HEK293 (cell line): ENCODE measurements around the gene AK5.

Experiments
- CTCF ChIA-PET: fragments of 350-600 bp; formaldehyde crosslinking; extraction: SDS; loops from one replicate; lab custom pipeline; 2021; ENCODE audit warnings: antibody characterized with exemption; lab: Yijun Ruan, JAX
- POLR2A ChIA-PET: fragments of 300-600 bp; formaldehyde crosslinking; extraction: SDS; loops from one replicate; lab custom pipeline; 2020; ENCODE audit warnings: antibody characterized with exemption, inconsistent platforms; lab: Yijun Ruan, JAX
- H3K27ac ChIP-seq: fragments of 200-500 bp; sonication (Bioruptor generic); 2 replicates; pipeline ENCODE4 v1.5.1; 2014; ENCODE audit warnings: low read depth, low read length, control low read depth, inconsistent platforms; ENCODE audit errors: extremely low read depth
- H3K36me3 ChIP-seq, 2 experiments: fragments of 200-500 bp in 1 of 2; sonication (Bioruptor generic) in 1 of 2; 1 replicate in 1 of 2; 2 replicates in 1 of 2; pipeline ENCODE4 v1.5.1; 2014 to 2017; ENCODE audit warnings: inconsistent platforms in 2 of 2, low read length in 2 of 2; ENCODE audit not compliant: control insufficient read depth in 2 of 2, insufficient read depth in 1 of 2
- H3K4me1 ChIP-seq: fragments of 200-500 bp; sonication (Bioruptor generic); 2 replicates; pipeline ENCODE4 v1.5.1; 2014; ENCODE audit warnings: mild to moderate bottlenecking, low read length, inconsistent platforms; ENCODE audit not compliant: control insufficient read depth, insufficient read depth
- H3K4me3 ChIP-seq: 2 replicates; pipeline ENCODE4 v1.5.1; 2011; ENCODE audit warnings: low read depth, mild to moderate bottlenecking, control low read depth, low read length, moderate library complexity
- H3K9me3 ChIP-seq: fragments of 200-500 bp; sonication (Bioruptor generic); 2 replicates; pipeline ENCODE4 v1.5.1; 2014; ENCODE audit warnings: low read depth, low read length, inconsistent platforms; ENCODE audit not compliant: control insufficient read depth, insufficient read depth
- INSM2 ChIP-seq: fragments of 450-650 bp; formaldehyde crosslinking; IDR thresholded peaks from 2 replicates; pipeline ENCODE4 v1.5.1; 2016; ENCODE audit warnings: missing biosample characterization, missing genetic modification characterization
- ZBTB1 ChIP-seq: fragments of 450-650 bp; formaldehyde crosslinking; IDR thresholded peaks from 2 replicates; pipeline ENCODE4 v1.5.1; 2016; ENCODE audit warnings: missing biosample characterization, missing genetic modification characterization
- ZBTB17 ChIP-seq: fragments of 450-650 bp; formaldehyde crosslinking; IDR thresholded peaks from 2 replicates; pipeline ENCODE4 v1.5.1; 2016; ENCODE audit warnings: missing biosample characterization, missing genetic modification characterization
- ZBTB7A ChIP-seq: fragments of 450-650 bp; formaldehyde crosslinking; IDR thresholded peaks from 2 replicates; pipeline ENCODE4 v1.5.1; 2016; ENCODE audit warnings: low read depth, missing biosample characterization, missing genetic modification characterization
- ZBTB8A ChIP-seq: fragments of 450-650 bp; formaldehyde crosslinking; IDR thresholded peaks from 2 replicates; pipeline ENCODE4 v1.5.1; 2016; ENCODE audit warnings: missing biosample characterization, missing genetic modification characterization
- ZFP3 ChIP-seq: fragments of 450-650 bp; formaldehyde crosslinking; IDR thresholded peaks from 2 replicates; pipeline ENCODE4 v1.5.1; 2016; ENCODE audit warnings: low read depth, missing biosample characterization, missing genetic modification characterization
- ZIC2 ChIP-seq: fragments of 450-650 bp; formaldehyde crosslinking; IDR thresholded peaks from 2 replicates; pipeline ENCODE4 v1.5.1; 2016; ENCODE audit warnings: missing biosample characterization, missing genetic modification characterization
- ZNF114 ChIP-seq: fragments of 450-650 bp; formaldehyde crosslinking; IDR thresholded peaks from 2 replicates; pipeline ENCODE4 v1.5.0; 2017; ENCODE audit warnings: missing biosample characterization, missing genetic modification characterization
- ZNF146 ChIP-seq: fragments of 450-650 bp; formaldehyde crosslinking; IDR thresholded peaks from 2 replicates; pipeline ENCODE4 v1.5.1; 2016; ENCODE audit warnings: missing biosample characterization, missing genetic modification characterization
- ZNF211 ChIP-seq: fragments of 450-650 bp; formaldehyde crosslinking; IDR thresholded peaks from 2 replicates; pipeline ENCODE4 v1.5.1; 2016; ENCODE audit warnings: low read depth, missing biosample characterization, missing genetic modification characterization
- ZNF223 ChIP-seq: fragments of 450-650 bp; formaldehyde crosslinking; IDR thresholded peaks from 2 replicates; pipeline ENCODE4 v1.5.1; 2016; ENCODE audit warnings: missing biosample characterization, missing genetic modification characterization
- ZNF24 ChIP-seq: fragments of 450-650 bp; formaldehyde crosslinking; IDR thresholded peaks from 2 replicates; pipeline ENCODE4 v1.5.1; 2016; ENCODE audit warnings: missing biosample characterization, missing genetic modification characterization
- ZNF280D ChIP-seq: fragments of 450-650 bp; formaldehyde crosslinking; IDR thresholded peaks from 2 replicates; pipeline ENCODE4 v1.5.1; 2016; ENCODE audit warnings: missing biosample characterization, missing genetic modification characterization
- ZNF311 ChIP-seq: fragments of 450-650 bp; formaldehyde crosslinking; IDR thresholded peaks from 2 replicates; pipeline ENCODE4 v1.5.1; 2017; ENCODE audit warnings: missing biosample characterization, missing genetic modification characterization, borderline replicate concordance
- ZNF354C ChIP-seq: fragments of 450-650 bp; formaldehyde crosslinking; IDR thresholded peaks from 2 replicates; pipeline ENCODE4 v1.5.1; 2016; ENCODE audit warnings: missing biosample characterization, missing genetic modification characterization, low read depth, borderline replicate concordance
- ZNF548 ChIP-seq: fragments of 450-650 bp; formaldehyde crosslinking; IDR thresholded peaks from 2 replicates; pipeline ENCODE4 v1.5.1; 2016; ENCODE audit warnings: missing biosample characterization, missing genetic modification characterization
- ZNF701 ChIP-seq: fragments of 450-650 bp; formaldehyde crosslinking; IDR thresholded peaks from 2 replicates; pipeline ENCODE4 v1.5.1; 2016; ENCODE audit warnings: missing biosample characterization, missing genetic modification characterization
- ZNF707 ChIP-seq: fragments of 450-650 bp; formaldehyde crosslinking; IDR thresholded peaks from 2 replicates; pipeline ENCODE4 v1.5.1; 2016; ENCODE audit warnings: missing biosample characterization, missing genetic modification characterization
- ZNF776 ChIP-seq: fragments of 450-650 bp; formaldehyde crosslinking; IDR thresholded peaks from 2 replicates; pipeline ENCODE4 v1.5.0; 2017; ENCODE audit warnings: missing biosample characterization, missing genetic modification characterization, borderline replicate concordance
- ZNF777 ChIP-seq: fragments of 450-650 bp; formaldehyde crosslinking; IDR thresholded peaks from 2 replicates; pipeline ENCODE4 v1.5.1; 2017; ENCODE audit warnings: missing biosample characterization, missing genetic modification characterization, borderline replicate concordance
- ZSCAN16 ChIP-seq: fragments of 450-650 bp; formaldehyde crosslinking; IDR thresholded peaks from 2 replicates; pipeline ENCODE4 v1.5.1; 2016; ENCODE audit warnings: missing biosample characterization, missing genetic modification characterization
- ZSCAN23 ChIP-seq: fragments of 450-650 bp; formaldehyde crosslinking; IDR thresholded peaks from 2 replicates; pipeline ENCODE4 v1.5.1; 2016; ENCODE audit warnings: missing biosample characterization, missing genetic modification characterization
- ZSCAN5A ChIP-seq: fragments of 450-650 bp; formaldehyde crosslinking; IDR thresholded peaks from 2 replicates; pipeline ENCODE4 v1.5.1; 2016; ENCODE audit warnings: missing biosample characterization, missing genetic modification characterization
- TF ChIP-seq, protein P1 (sequence below): fragments of 450-650 bp; formaldehyde crosslinking; IDR thresholded peaks from 2 replicates; pipeline ENCODE4 v1.5.1; 2016; ENCODE audit warnings: missing biosample characterization, missing genetic modification characterization, borderline replicate concordance

The AK5 gene

DNA sequence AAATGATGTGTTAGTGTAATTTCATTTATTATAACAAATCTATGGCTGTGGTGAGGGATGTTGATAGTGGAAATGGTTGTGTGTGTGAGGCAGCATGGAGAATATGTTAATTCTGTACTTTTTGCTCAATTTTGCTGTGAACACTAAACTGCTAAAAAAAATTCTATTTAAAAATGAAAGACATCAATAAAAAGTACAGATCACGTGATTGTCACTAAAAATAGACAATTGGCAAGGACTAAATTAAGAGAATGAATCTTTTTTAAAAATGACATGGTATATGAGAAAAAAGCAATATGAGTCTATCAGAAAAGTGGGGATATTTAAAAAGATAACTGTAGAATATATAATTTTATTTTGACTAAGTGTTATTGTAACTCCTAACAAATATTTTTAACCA lies 46.9 kb upstream of the AK5 start:
- TF ChIP-seq ZNF777 (no peak), ZBTB1 (tag by site-specific recombination) (no peak), ZBTB8A (tag by site-specific recombination) (no peak), INSM2 (tag by site-specific recombination) (no peak), ZNF114 (no peak), ZNF211 (tag by site-specific recombination) (no peak), ZNF354C (tag by site-specific recombination) (no peak), ZNF707 (tag by site-specific recombination) (no peak), ZSCAN23 (no peak), ZNF280D (no peak), ZNF223 (tag by site-specific recombination) (no peak), ZSCAN16 (no peak), ZSCAN5A (tag by site-specific recombination) (no peak), ZNF776 (tag by site-specific recombination) (no peak), ZNF311 (tag by site-specific recombination) (no peak)
- TF ChIP-seq, protein P1, sequence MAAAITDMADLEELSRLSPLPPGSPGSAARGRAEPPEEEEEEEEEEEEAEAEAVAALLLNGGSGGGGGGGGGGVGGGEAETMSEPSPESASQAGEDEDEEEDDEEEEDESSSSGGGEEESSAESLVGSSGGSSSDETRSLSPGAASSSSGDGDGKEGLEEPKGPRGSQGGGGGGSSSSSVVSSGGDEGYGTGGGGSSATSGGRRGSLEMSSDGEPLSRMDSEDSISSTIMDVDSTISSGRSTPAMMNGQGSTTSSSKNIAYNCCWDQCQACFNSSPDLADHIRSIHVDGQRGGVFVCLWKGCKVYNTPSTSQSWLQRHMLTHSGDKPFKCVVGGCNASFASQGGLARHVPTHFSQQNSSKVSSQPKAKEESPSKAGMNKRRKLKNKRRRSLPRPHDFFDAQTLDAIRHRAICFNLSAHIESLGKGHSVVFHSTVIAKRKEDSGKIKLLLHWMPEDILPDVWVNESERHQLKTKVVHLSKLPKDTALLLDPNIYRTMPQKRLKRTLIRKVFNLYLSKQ = no peak
- Histone ChIP-seq H3K36me3 (no peaks in the 10 kb centered on the region), H3K27ac (no peak overlapping the region), H3K4me3 (no peak overlapping the region), H3K9me3 (no peaks in the 10 kb centered on the region), H3K4me1 (no peaks in the 10 kb centered on the region)
- ChIA-PET POLR2A (no interaction called here), CTCF (interaction anchor here (0.6 kb wide), 1 partner anchor 88 kb away, joined by 3 read pairs; no protein-coding TSS in a partner anchor)

DNA sequence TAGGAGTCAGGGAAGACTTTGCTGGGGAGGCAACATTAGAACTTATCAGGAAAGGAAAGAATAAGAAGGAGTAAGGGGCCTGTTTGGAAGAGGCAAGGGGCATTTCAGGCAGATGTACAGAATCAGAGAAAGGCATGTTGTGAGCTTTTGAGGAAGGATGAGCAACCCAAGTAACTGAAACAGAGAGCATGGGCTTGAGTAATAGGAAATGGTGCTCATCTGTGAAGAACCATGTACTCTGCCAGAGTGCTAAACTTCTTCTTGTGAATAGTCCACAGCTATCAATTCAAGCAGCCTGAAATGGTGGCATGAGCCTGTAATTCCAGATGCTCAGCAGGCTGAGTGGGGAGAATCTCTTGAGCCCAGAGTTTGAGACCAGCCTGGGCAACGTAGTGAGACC lies 43.4 kb upstream of the AK5 start:
- Histone ChIP-seq H3K27ac (no peak overlapping the region), H3K36me3 (no peaks in the 10 kb centered on the region), H3K4me3 (no peak overlapping the region), H3K9me3 (no peaks in the 10 kb centered on the region), H3K4me1 (no peaks in the 10 kb centered on the region)
- POLR2A ChIA-PET = interaction anchor here (1.3 kb wide), 1 partner anchor 19 kb away, joined by 3 read pairs; the partner anchor contains the start of gene PIGK
- TF ChIP-seq ZBTB7A (no peak), ZNF146 (tag by site-specific recombination) (no peak), ZNF114 (no peak), ZNF701 (tag by site-specific recombination) (no peak), ZIC2 (tag by site-specific recombination) (no peak), ZNF548 (tag by site-specific recombination) (no peak), ZSCAN16 (no peak), ZFP3 (tag by site-specific recombination) (no peak), ZBTB17 (tag by site-specific recombination) (no peak), ZNF24 (tag by site-specific recombination) (no peak)
- CTCF ChIA-PET = interaction anchor here (0.7 kb wide), 1 partner anchor 936 kb away, joined by 3 read pairs; no protein-coding TSS in a partner anchor
